HG03066 (cell line): ENCODE results near the gene ENPP4.
"Not testable (repeated sequence)": the region's sequence is repeated elsewhere in the genome, so short reads cannot be mapped to it uniquely, and the experiment has no call there.

Experiments
- ATAC-seq: cut with Tn5 transposase; IDR thresholded peaks from one replicate; pipeline ENCODE4 v1.9.1; 2021; ENCODE audit warnings: low read depth; ENCODE audit not compliant: unreplicated experiment

The ENPP4 gene

GRCh38 chr6:46129291-46129628, 529 bp upstream of the ENPP4 start:
- peak; percentile 13 for ATAC-seq

- no peak for ATAC-seq
Observed at GRCh38 chr6:46130666-46131065, 877 bp downstream of the ENPP4 start.

DNA sequence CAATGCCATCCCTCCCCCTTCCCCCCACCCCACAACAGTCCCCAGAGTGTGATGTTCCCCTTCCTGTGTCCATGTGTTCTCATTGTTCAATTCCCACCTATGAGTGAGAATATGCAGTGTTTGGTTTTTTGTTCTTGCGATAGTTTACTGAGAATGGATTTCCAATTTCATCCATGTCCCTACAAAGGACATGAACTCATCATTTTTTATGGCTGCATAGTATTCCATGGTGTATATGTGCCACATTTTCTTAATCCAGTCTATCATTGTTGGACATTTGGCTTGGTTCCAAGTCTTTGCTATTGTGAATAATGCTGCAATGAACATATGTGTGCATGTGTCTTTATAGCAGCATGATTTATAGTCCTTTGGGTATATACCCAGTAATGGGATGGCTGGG, 1.5 kb downstream of the ENPP4 start:
- ATAC-seq: not testable (repeated sequence)

DNA sequence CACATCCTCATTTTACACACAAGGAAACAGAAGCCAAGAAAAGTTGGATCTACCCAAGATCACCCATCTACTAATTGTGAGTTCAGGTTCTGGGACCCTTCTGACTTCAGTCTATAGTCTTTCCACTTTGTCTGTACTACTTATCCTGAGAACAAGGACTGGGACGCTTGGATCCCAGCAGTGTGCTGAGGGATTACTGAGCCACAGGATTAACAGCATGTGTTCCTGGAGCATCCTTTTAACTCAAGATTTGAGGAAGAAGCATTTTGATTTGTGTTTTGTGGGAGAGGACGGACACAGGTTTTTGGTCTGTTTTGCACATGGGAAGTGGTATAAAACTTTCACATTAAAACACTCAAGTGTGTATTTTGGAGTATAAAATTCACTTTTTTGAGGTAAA, 4.4 kb downstream of the ENPP4 start:
- ATAC-seq: no peak

GRCh38 chr6:46135176-46135575, 5.4 kb downstream of the ENPP4 start:
- ATAC-seq: no peak

GRCh38 chr6:46136831-46137230, 7.0 kb downstream of the ENPP4 start:
- no peak for ATAC-seq

- no peak for ATAC-seq
Observed at GRCh38 chr6:46137387-46137786, 7.6 kb downstream of the ENPP4 start.

DNA sequence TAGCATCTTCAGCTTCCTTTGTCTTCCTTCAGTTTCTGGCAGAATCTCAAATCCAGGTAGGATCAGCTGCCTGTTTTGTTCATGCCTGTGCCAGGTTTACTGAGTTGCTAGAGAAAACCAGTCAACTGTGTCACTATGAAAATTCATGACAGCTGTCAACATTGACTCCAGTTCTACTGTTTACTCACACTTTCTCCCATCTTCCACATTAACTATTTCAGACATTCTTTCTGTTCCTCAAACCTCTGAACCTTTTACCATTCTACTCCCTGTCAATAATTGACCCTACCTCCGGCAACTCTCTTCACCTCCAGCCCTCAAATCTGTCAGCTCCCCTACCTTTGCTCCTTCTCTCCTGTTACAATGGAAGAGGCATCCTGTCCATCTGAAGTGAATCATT, 8.5 kb downstream of the ENPP4 start:
- ATAC-seq: peak; percentile 75

DNA sequence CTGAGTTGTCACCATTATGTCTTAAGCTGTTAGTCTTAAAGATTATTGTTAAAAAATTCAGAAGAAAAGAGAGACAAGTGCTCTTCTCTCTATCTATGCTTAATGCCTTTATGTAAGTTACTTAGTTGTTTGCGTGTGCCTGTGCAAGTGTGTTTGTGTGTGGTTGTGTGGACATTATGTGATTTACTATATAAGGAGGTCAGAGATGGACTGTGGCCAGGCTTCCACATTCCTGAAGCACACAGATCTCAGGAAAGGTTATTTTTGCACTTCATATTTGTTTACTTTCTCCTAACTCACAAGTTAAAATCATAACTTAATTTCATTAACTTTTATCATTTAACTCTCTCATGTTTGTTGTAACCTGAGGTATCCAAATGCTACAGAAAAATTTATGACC, 14.5 kb downstream of the ENPP4 start:
- ATAC-seq: no peak

DNA sequence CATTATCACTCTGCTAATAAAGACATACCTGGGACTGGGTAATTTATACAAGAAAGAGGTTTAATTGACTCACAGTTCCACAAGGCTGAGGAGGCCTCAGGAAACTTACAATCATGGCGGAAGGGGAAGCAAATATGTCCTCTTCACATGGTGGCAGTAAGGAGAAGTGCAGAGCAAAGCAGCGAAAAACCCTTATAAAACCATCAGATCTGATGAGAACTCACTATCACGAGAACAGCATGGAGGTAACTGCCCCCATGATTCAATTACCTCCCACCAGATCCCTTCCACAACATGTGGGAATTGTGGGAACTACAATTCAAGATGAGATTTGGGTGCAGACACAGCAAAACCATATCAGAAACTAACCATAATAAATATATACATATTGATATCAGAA, 19.3 kb downstream of the ENPP4 start:
- ATAC-seq: not testable (repeated sequence)

GRCh38 chr6:46156701-46157100, 26.9 kb downstream of the ENPP4 start:
- no peak for ATAC-seq

- ATAC-seq: no peak
Observed at GRCh38 chr6:46159229-46159628, 29.4 kb downstream of the ENPP4 start.

DNA sequence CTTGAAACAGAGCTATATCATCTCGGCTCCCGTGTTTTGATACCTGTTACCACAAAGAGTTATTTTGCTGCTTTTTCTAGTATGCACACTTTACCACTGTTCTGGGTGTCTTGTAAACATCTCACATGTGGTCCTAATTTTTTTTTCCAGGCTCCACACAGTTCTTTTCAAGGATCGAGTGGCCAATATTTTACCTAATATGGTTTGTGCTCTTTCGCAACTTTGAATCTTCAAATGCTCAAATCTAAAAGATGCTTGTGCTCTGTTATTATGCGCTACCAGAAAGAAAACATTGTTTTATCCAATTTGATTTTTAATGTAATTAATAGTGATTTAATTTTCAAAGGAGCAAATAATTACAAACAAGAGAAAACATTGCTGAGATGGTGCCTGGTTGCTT, 30.3 kb downstream of the ENPP4 start:
- ATAC-seq: no peak

GRCh38 chr6:46170357-46171289, 40.8 kb downstream of the ENPP4 start, which contains the start of gene ENPP5:
Gene ENPP5 (minus strand): TSS chr6:46170980. CDS start chr6:46168262, 2,718 bp downstream.
- peak; percentile 80 for ATAC-seq

- no peak for ATAC-seq
Observed at GRCh38 chr6:46172176-46172575, 42.4 kb downstream of the ENPP4 start.

- no peak for ATAC-seq
Observed at GRCh38 chr6:46174904-46175303, 45.1 kb downstream of the ENPP4 start.

DNA sequence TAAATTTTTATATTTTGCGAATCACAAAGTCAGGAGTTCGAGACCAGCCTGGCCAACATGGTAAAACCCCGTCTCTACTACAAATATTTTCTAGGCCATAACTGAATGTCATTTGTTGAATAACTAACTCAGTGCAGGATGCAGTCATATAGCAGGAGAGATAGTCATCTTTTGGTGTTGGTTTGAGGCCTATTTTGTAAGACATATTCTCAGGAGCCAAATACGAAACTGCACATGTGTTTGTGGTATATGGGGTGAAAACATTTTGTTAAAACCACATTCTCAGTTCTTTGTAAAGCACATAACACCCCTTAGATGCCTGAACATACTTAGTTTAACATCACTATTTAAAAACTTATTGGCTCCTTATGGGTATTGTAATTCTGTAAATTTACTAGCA, 45.7 kb downstream of the ENPP4 start:
- ATAC-seq: peak; percentile 70

GRCh38 chr6:46175976-46176375, 46.2 kb downstream of the ENPP4 start:
- peak; percentile 49 for ATAC-seq

- ATAC-seq: no peak
Observed at GRCh38 chr6:46184114-46184513, 54.3 kb downstream of the ENPP4 start.

DNA sequence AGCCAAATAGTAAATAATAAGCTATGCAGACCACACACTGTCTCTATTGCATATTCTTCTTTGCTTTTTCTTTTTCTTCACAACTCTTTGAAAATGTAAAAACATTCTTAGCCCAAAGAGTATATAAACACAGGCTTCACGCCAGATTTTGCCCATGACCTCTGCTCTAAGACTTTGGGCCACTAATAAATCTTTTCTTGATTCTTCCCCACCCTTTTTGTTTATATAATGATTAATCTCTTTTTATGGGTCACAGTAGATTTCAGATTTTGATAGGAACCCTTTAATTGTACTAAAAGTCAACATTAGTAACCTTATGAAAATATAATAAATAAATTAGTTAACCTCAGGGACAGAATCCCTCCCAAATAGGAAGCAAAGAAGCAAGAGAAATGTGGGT, 56.8 kb downstream of the ENPP4 start:
- ATAC-seq: no peak

- ATAC-seq: no peak
Observed at GRCh38 chr6:46189726-46190125, 59.9 kb downstream of the ENPP4 start.

DNA sequence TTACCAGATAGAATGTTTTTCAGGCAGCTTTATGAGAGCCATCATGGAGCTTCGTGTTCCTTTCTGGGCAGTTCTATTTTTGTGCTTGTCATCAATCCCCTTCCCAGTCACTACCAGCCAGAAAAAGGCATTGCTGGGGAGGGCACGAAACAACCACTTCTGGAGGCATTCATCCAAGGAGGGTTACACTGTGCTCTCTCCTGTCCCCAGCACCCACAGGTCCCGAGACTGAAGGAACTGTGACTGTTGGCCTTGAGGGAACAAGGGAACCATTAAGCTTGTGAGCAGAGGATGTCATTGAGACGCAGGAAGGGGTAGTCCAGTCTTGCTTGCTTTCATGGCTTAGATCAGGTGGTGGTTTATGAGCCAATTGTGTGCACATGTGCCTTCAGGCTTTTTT, 61.1 kb downstream of the ENPP4 start:
- ATAC-seq: no peak
